K562 (cell line): Measurements from ENCODE around the gene CEMIP2. TPM values are rescaled to one million over a fixed set of nuclear protein-coding genes. Genes with fewer than 3 reads are reported as not detected.

Experiments
- ATAC-seq: fragments of 200-7000 bp; cut with Tn5 transposase; 3 replicates; pipeline ENCODE4 v1.9.1; 2020; ENCODE audit warnings: moderate library complexity
- BruUV-seq: library from RNA; stranded (reverse); fragments of 400-500 nt; replicated peaks from 2 replicates; lab custom pipeline; 2021; lab: Mats Ljungman, UMichigan
- CTCF ChIA-PET: fragments of 300-600 bp; formaldehyde crosslinking; extraction: SDS; loops from one replicate; lab custom pipeline; 2021; ENCODE audit warnings: low intra/inter-chr PET ratio; lab: Yijun Ruan, JAX
- POLR2A ChIA-PET: fragments of 300-600, 350-650 bp; sonication (Branson Sonifier 250); formaldehyde crosslinking; extraction: SDS; loops from one replicate; lab custom pipeline; 2021; ENCODE audit warnings: antibody characterized with exemption, inconsistent platforms; lab: Yijun Ruan, JAX
- DNase-seq, 4 experiments: peaks; one replicate each; pipeline versions ENCODE4 v3.0.0 to v3.0.0-alpha.2; 2011 to 2018; ENCODE audit warnings: low spot score in 3 of 4, mixed read lengths in 3 of 4; ENCODE audit errors: extremely low read depth in 1 of 4
- FAIRE-seq: peaks from 2 replicates; lab custom pipeline; 2011; peaks lifted over from hg19 to GRCh38; lab: Jason Lieb, UNC
- H2AFZ ChIP-seq: 2 replicates; pipeline ENCODE4 v1.6.0; 2011; ENCODE audit warnings: low read depth, low read length, control low read depth, inconsistent platforms
- H3K27ac ChIP-seq: fragments of 200-600 bp; 3 replicates; pipeline ENCODE4 v1.8.0; 2011; ENCODE audit warnings: low read depth, mild to moderate bottlenecking, control low read depth, inconsistent platforms, low read length, moderate library complexity, mixed read lengths; ENCODE audit errors: extremely low read depth
- H3K27me3 ChIP-seq, 2 experiments: fragments of 300-600 bp in 1 of 2; 2 replicates in 1 of 2; 3 replicates in 1 of 2; pipeline versions ENCODE4 v1.6.0 to v1.8.0; 2011; ENCODE audit warnings: inconsistent platforms in 2 of 2, low read length in 2 of 2, mild to moderate bottlenecking in 1 of 2, mixed read lengths in 1 of 2, moderate library complexity in 1 of 2; ENCODE audit not compliant: control insufficient read depth in 2 of 2, insufficient read depth in 2 of 2
- H3K36me3 ChIP-seq: fragments of 300-600 bp; 3 replicates; pipeline ENCODE4 v1.8.0; 2011; ENCODE audit warnings: mild to moderate bottlenecking, low read length, inconsistent platforms; ENCODE audit not compliant: control insufficient read depth, insufficient read depth
- H3K4me1 ChIP-seq, 2 experiments: fragments of 200-600 bp in 1 of 2; replicated peaks in 1 of 2; 2 replicates in 1 of 2; 3 replicates in 1 of 2; pipeline versions ENCODE4 v1.5.1 to v1.8.0; 2011; ENCODE audit warnings: inconsistent platforms in 2 of 2, low read length in 2 of 2, mild to moderate bottlenecking in 1 of 2, mixed read lengths in 1 of 2, moderate library complexity in 1 of 2; ENCODE audit not compliant: control insufficient read depth in 2 of 2, insufficient read depth in 2 of 2
- H3K4me2 ChIP-seq: 2 replicates; pipeline ENCODE4 v1.6.1; 2011; ENCODE audit warnings: low read length, control low read depth, inconsistent platforms, mixed read lengths; ENCODE audit not compliant: insufficient read depth
- H3K4me3 ChIP-seq: fragments of 200-600 bp; sonication (generic), shearing (Covaris generic); 2 replicates; pipeline ENCODE4 v1.5.1; 2016; ENCODE audit warnings: control low read depth, inconsistent platforms
- H3K79me2 ChIP-seq: fragments of 200-600 bp; 3 replicates; pipeline ENCODE4 v1.8.0; 2011; ENCODE audit warnings: low read length, inconsistent platforms; ENCODE audit not compliant: control insufficient read depth, insufficient read depth
- H3K9ac ChIP-seq, 2 experiments: 2 replicates each; pipeline versions ENCODE4 v1.6.0 to v1.6.1; 2011; ENCODE audit warnings: low read depth in 2 of 2, low read length in 2 of 2, control low read depth in 1 of 2, inconsistent platforms in 1 of 2, mild to moderate bottlenecking in 1 of 2, mixed read lengths in 1 of 2; ENCODE audit not compliant: insufficient read depth in 1 of 2
- H3K9me1 ChIP-seq: one replicate; pipeline ENCODE4 v1.6.0; 2011; ENCODE audit warnings: inconsistent platforms, mild to moderate bottlenecking, low read length, moderate library complexity; ENCODE audit not compliant: control insufficient read depth, insufficient read depth
- H3K9me3 ChIP-seq: replicated peaks from 2 replicates; pipeline ENCODE4 v1.5.1; 2011; ENCODE audit warnings: low read depth, low read length, inconsistent platforms; ENCODE audit not compliant: control insufficient read depth, insufficient read depth
- H4K20me1 ChIP-seq: replicated peaks from 2 replicates; pipeline ENCODE4 v1.6.1; 2011; ENCODE audit warnings: low read length, inconsistent platforms, mixed read lengths; ENCODE audit not compliant: control insufficient read depth, insufficient read depth
- ATF7 ChIP-seq: fragments of 450-650 bp; IDR thresholded peaks from 2 replicates; pipeline ENCODE4 v1.7.1; 2014; ENCODE audit warnings: mild to moderate bottlenecking, moderate library complexity
- ETV6 ChIP-seq, 3 experiments: fragments of 150-350 bp in 1 of 3; sonication (generic) in 1 of 3; formaldehyde crosslinking in 1 of 3; IDR thresholded peaks; 2 replicates each; pipeline versions ENCODE4 v1.6.1 to v1.8.0; 2014 to 2022; ENCODE audit warnings: borderline replicate concordance in 2 of 3, low read depth in 2 of 3, antibody characterized with exemption in 1 of 3, low read length in 1 of 3, mild to moderate bottlenecking in 1 of 3, missing genetic modification reagents in 1 of 3
- HDAC8 ChIP-seq: fragments of 450-650 bp; IDR thresholded peaks from 2 replicates; pipeline ENCODE4 v1.6.1; 2016; ENCODE audit warnings: mild to moderate bottlenecking, missing genetic modification characterization, moderate library complexity, missing compliant biosample characterization
- KDM5B ChIP-seq: fragments of 200-600 bp; sonication (generic); IDR thresholded peaks from 2 replicates; pipeline ENCODE4 v1.6.1; 2012; ENCODE audit warnings: low read depth, mild to moderate bottlenecking, moderate library complexity, low read length, control low read depth, inconsistent platforms; ENCODE audit not compliant: insufficient replicate concordance
- NFE2 ChIP-seq: IDR thresholded peaks from 2 replicates; pipeline ENCODE4 v1.6.1; 2014; ENCODE audit warnings: antibody characterized with exemption, low read depth
- PPARD ChIP-seq: fragments of 250-450 bp; sonication (Bioruptor Pico); IDR thresholded peaks from 2 replicates; pipeline ENCODE4 v1.8.0; 2022; ENCODE audit warnings: inconsistent platforms, mild to moderate bottlenecking, moderate library complexity
- WGBS: fragments of 100-300 bp; shearing (Covaris generic); methylation state at CpG from one replicate; pipeline ENCODE4 v1.1.6; 2016; ENCODE audit warnings: low coverage, mixed read lengths; ENCODE audit not compliant: insufficient coverage; ENCODE audit errors: missing lambda C conversion rate; 5-methylcytosine and 5-hydroxymethylcytosine counted together
- in situ Hi-C: fragments of 300-500 bp; cut with MboI; formaldehyde crosslinking; loops from 4 replicates; pipeline ENCODE4 v1.15.0; 2018; ENCODE audit warnings: inconsistent platforms, mixed read lengths
- intact Hi-C: fragments of 100-400 bp; cut with micrococcal nuclease; formaldehyde crosslinking; loops from 2 replicates; pipeline ENCODE4 v1.14.2; 2022
- polyA plus RNA-seq, 8 experiments: library from polyadenylated mRNA; depleted of rRNA in 4 of 8; stranded (reverse) in 5 of 8; unstranded in 3 of 8; fragments of >200 nt; fragmentation: Nextera tagmentation in 2 of 8; fragmentation: Illumina TruSeq in 1 of 8; extraction: Ambion mirVana in 2 of 8; extraction: Trizol in 1 of 8; gene quantifications; 2 replicates each; pipeline versions ENCODE4 v1.2.1 to v1.2.3, GENCODE V29; 2011 to 2014; ENCODE audit warnings: inconsistent platforms in 1 of 8, missing spikeins in 1 of 8
- total RNA-seq, 7 experiments: library from RNA; depleted of rRNA in 6 of 7; stranded (reverse); fragments of >200 nt in 6 of 7; fragmentation: Illumina TruSeq in 2 of 7; extraction: Trizol in 2 of 7; gene quantifications; 2 replicates each; pipeline versions ENCODE4 v1.2.1 to v1.2.3, GENCODE V29; 2011 to 2021; ENCODE audit warnings: low replicate concordance in 1 of 7
- TF ChIP-seq, protein P1 (sequence below): fragments of 200-600 bp; sonication (generic); IDR thresholded peaks from one replicate; pipeline ENCODE4 v1.6.1; 2012; ENCODE audit warnings: mild to moderate bottlenecking, low read depth, low read length, inconsistent platforms
- TF ChIP-seq, protein P2 (sequence below): fragments of 450-650 bp; IDR thresholded peaks from 2 replicates; pipeline ENCODE4 v1.6.1; 2016

Gene CEMIP2
- total and polyA plus RNA-seq, 9 of the 15 experiments (the other 6 are each of a cell fraction or from before 2014, with no cell fraction given), result 5.4 to 29.9 (median 14.2) TPM

DNA sequence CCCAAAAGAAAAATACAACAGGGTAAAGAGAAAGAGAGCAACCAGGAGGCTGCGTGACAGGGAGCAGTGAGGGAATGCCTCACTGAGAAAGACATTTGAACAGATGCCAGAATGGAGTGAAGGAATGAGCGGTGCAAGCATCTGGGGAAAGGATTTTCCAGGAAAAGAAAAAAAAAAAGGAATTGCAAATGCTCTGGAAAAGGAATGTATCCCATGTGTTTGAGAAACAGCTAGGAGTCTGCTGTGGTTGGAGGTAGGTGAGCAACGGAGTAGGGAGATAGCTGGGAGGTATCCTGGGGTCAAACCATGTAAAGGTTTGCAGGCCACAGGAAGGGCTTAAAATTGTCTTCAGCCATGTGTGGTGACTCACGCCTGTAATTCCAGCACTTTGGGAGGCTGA lies 23.6 kb upstream of the CEMIP2 start:
- Histone ChIP-seq H3K27me3 (peaks cover 0 to 2% of the 10 kb centered on the region in 2 experiments; a peak in 2 of 5 replicates), H3K4me2 (no peak overlapping the region), H4K20me1 (no peaks in the 10 kb centered on the region), H3K9ac (no peak overlapping the region), H3K4me3 (no peak overlapping the region), H3K9me3 (no peaks in the 10 kb centered on the region), H3K79me2 (no peaks in the 10 kb centered on the region), H2AFZ (no peak overlapping the region), H3K4me1 (no peaks in the 10 kb centered on the region), H3K27ac (no peak overlapping the region), H3K9me1 (no peaks in the 10 kb centered on the region), H3K36me3 (no peaks in the 10 kb centered on the region)
- no TSS peak for BruUV-seq
- FAIRE-seq, result no peak
- WGBS, result 3% methylated on average over 4 of the region's 4 CpGs
- no peak for ATAC-seq
- CTCF ChIA-PET, result no interaction called here
- intact Hi-C loops (no loop called here), in situ Hi-C loops (no loop called here)
- POLR2A ChIA-PET, result interaction anchor here (0.6 to 0.7 kb wide), 2 partner anchors 10 to 42 kb away, joined by 3 read pairs; no protein-coding TSS in a partner anchor
- no peak for DNase-seq
- TF ChIP-seq, protein P1, sequence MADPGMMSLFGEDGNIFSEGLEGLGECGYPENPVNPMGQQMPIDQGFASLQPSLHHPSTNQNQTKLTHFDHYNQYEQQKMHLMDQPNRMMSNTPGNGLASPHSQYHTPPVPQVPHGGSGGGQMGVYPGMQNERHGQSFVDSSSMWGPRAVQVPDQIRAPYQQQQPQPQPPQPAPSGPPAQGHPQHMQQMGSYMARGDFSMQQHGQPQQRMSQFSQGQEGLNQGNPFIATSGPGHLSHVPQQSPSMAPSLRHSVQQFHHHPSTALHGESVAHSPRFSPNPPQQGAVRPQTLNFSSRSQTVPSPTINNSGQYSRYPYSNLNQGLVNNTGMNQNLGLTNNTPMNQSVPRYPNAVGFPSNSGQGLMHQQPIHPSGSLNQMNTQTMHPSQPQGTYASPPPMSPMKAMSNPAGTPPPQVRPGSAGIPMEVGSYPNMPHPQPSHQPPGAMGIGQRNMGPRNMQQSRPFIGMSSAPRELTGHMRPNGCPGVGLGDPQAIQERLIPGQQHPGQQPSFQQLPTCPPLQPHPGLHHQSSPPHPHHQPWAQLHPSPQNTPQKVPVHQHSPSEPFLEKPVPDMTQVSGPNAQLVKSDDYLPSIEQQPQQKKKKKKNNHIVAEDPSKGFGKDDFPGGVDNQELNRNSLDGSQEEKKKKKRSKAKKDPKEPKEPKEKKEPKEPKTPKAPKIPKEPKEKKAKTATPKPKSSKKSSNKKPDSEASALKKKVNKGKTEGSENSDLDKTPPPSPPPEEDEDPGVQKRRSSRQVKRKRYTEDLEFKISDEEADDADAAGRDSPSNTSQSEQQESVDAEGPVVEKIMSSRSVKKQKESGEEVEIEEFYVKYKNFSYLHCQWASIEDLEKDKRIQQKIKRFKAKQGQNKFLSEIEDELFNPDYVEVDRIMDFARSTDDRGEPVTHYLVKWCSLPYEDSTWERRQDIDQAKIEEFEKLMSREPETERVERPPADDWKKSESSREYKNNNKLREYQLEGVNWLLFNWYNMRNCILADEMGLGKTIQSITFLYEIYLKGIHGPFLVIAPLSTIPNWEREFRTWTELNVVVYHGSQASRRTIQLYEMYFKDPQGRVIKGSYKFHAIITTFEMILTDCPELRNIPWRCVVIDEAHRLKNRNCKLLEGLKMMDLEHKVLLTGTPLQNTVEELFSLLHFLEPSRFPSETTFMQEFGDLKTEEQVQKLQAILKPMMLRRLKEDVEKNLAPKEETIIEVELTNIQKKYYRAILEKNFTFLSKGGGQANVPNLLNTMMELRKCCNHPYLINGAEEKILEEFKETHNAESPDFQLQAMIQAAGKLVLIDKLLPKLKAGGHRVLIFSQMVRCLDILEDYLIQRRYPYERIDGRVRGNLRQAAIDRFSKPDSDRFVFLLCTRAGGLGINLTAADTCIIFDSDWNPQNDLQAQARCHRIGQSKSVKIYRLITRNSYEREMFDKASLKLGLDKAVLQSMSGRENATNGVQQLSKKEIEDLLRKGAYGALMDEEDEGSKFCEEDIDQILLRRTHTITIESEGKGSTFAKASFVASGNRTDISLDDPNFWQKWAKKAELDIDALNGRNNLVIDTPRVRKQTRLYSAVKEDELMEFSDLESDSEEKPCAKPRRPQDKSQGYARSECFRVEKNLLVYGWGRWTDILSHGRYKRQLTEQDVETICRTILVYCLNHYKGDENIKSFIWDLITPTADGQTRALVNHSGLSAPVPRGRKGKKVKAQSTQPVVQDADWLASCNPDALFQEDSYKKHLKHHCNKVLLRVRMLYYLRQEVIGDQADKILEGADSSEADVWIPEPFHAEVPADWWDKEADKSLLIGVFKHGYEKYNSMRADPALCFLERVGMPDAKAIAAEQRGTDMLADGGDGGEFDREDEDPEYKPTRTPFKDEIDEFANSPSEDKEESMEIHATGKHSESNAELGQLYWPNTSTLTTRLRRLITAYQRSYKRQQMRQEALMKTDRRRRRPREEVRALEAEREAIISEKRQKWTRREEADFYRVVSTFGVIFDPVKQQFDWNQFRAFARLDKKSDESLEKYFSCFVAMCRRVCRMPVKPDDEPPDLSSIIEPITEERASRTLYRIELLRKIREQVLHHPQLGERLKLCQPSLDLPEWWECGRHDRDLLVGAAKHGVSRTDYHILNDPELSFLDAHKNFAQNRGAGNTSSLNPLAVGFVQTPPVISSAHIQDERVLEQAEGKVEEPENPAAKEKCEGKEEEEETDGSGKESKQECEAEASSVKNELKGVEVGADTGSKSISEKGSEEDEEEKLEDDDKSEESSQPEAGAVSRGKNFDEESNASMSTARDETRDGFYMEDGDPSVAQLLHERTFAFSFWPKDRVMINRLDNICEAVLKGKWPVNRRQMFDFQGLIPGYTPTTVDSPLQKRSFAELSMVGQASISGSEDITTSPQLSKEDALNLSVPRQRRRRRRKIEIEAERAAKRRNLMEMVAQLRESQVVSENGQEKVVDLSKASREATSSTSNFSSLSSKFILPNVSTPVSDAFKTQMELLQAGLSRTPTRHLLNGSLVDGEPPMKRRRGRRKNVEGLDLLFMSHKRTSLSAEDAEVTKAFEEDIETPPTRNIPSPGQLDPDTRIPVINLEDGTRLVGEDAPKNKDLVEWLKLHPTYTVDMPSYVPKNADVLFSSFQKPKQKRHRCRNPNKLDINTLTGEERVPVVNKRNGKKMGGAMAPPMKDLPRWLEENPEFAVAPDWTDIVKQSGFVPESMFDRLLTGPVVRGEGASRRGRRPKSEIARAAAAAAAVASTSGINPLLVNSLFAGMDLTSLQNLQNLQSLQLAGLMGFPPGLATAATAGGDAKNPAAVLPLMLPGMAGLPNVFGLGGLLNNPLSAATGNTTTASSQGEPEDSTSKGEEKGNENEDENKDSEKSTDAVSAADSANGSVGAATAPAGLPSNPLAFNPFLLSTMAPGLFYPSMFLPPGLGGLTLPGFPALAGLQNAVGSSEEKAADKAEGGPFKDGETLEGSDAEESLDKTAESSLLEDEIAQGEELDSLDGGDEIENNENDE, result no peak
- TF ChIP-seq KDM5B (no peak), PPARD (CRISPR knock-in tag) (no peak), ATF7 (no peak), NFE2 (no peak), ETV6 (IDR thresholded peaks at IDR 0.05; ENCODE audit: borderline replicate concordance in 1 of 2, low read depth in 2 of 2, low read length in 1 of 2) (no peak), ETV6 (CRISPR knock-in tag; IDR thresholded peaks at IDR 0.05; ENCODE audit: borderline replicate concordance) (no peak), HDAC8 (no peak)
- TF ChIP-seq, protein P2, sequence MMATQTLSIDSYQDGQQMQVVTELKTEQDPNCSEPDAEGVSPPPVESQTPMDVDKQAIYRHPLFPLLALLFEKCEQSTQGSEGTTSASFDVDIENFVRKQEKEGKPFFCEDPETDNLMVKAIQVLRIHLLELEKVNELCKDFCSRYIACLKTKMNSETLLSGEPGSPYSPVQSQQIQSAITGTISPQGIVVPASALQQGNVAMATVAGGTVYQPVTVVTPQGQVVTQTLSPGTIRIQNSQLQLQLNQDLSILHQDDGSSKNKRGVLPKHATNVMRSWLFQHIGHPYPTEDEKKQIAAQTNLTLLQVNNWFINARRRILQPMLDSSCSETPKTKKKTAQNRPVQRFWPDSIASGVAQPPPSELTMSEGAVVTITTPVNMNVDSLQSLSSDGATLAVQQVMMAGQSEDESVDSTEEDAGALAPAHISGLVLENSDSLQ, result no peak
